A549 treated with Mapracorat at 1 μM for 4 hours (cell line): ENCODE data around the gene TRAF4. TPM values are rescaled to one million over a fixed set of nuclear protein-coding genes. Genes with fewer than 3 reads are reported as not detected.

Source experiments
- total RNA-seq: library from RNA; stranded (reverse); fragments of 200-300 nt; extraction: Qiagen RNA extraction; gene quantifications from 5 replicates; pipeline ENCODE4 v1.2.3, GENCODE V29; 2022

Gene TRAF4, protein sequence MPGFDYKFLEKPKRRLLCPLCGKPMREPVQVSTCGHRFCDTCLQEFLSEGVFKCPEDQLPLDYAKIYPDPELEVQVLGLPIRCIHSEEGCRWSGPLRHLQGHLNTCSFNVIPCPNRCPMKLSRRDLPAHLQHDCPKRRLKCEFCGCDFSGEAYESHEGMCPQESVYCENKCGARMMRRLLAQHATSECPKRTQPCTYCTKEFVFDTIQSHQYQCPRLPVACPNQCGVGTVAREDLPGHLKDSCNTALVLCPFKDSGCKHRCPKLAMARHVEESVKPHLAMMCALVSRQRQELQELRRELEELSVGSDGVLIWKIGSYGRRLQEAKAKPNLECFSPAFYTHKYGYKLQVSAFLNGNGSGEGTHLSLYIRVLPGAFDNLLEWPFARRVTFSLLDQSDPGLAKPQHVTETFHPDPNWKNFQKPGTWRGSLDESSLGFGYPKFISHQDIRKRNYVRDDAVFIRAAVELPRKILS
- 59.0 to 90.5 TPM (median 85.4 TPM) in 5 replicates for total RNA-seq

GRCh38 chr17:28743243-28744103, at the start of gene TRAF4:
TRAF4 (plus strand) TSS chr17:28744011; CDS start chr17:28744113, 102 bp downstream.

DNA sequence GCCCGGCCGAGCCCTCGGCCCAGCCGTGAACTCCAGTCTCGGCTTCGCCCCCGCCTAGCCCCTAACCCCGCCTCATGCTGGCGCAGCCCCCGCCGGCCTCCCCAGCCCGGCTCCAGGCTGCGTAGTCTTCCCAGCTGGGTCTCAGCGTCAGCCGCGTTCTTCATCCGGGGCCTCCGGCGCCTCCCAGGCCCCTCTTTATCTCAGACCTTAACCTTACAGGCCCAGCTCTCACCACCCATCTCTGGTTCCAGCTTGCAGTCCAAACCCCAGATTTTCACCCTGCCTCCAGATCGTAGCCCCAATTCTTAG, 32.1 kb upstream of the TRAF4 start, which contains the start of gene PROCA1:
TSS of gene PROCA1 (minus strand) at position 166 of the 309 bp plus-strand sequence. CDS start 228 bp downstream, outside the sequence.

DNA sequence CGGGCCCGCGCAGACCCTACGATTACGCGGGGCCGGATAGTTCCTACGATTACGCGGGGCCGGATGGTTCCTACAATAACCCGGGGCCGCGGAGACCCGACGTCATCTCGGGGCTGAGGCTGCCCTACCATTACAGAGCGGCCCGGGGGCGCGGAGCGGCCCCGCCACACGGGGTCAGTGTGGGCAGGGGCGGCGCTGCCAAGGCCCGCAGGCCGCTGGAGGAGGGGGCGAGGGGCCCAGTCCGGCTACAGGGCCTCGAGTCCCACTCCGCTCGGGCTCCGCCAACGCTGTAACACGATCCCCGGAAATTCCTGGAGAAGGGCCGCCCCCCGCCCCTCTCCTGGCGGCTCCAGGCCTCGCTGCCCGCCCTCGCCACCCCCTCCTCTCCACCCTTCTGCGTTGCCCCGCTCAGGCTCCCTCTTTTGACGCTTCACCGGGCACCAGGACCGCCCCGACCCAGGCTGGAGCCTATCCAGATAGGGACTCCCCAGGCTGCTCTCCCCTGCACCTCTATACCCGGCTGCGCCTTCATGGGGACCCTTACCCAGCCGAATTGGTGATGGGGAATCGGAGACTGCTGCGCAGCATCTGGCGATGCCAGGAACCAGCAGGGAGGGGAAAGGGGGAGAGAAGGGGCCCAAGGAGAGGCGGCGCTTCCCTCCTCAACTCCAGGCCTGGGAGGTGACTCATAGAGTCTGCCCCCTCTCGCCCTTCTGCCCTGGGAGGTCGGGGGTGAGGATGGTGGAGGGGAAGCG, 26.1 kb upstream of the TRAF4 start, which contains the start of gene RAB34:
TSS of gene RAB34 (minus strand) at position 291 of the 755 bp plus-strand sequence. CDS start 602 bp downstream, outside the sequence.

DNA sequence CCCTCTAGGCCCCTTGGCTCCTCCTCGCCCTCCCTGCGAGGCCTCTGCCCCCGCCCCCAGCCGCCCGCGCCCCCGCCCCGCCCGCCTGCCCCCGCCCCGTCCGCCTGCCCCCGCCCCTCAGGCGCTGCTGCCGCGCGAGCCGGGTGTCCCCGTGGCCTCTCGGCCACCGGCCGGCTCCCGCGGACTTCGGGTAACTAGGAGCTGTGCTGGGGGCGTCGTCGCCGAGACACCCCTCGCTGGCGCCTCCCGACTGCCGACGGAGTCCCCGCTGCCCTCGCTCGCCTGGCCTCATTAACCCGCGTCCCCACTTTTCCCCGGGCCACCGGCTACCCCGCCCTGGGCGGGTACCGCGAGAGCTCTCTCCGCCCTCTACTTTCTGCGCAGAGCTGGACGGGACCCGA, 17.6 kb upstream of the TRAF4 start, which contains the start of gene TLCD1:
TSS of gene TLCD1 (minus strand) at position 8 of the 401 bp plus-strand sequence. CDS start 136 bp downstream, outside the sequence.

GRCh38 chr17:28728364-28729200, 15.2 kb upstream of the TRAF4 start, which contains the start of gene NEK8:
NEK8 (plus strand) TSS chr17:28728788; CDS start chr17:28728814, 26 bp downstream.

Other genes starting within 250 kb of the TRAF4 start
- 0.04 to 0.08 TPM (median 0.06 TPM) in 3 of 5 replicates, not detected in the others for gene FOXN1, start 237.7 kb upstream of the TRAF4 start, total RNA-seq
- 24.1 to 32.8 TPM (median 30.7 TPM) in 5 replicates for gene UNC119, start 191.4 kb upstream of the TRAF4 start, total RNA-seq
- gene PIGS, start 172.5 kb upstream of the TRAF4 start, total RNA-seq, result 54.1 to 62.3 TPM (median 59.6 TPM) in 5 replicates
- 1.6 to 2.4 TPM (median 2.1 TPM) in 5 replicates for gene ALDOC, start 167.1 kb upstream of the TRAF4 start, total RNA-seq
- gene SPAG5, start 145.0 kb upstream of the TRAF4 start, total RNA-seq, result 73.4 to 82.5 TPM (median 76.4 TPM) in 5 replicates
- 2.5 to 5.1 TPM (median 4.1 TPM) in 5 replicates for gene RSKR, start 129.8 kb upstream of the TRAF4 start, total RNA-seq
- 52.1 to 72.8 TPM (median 58.9 TPM) in 5 replicates for gene BLTP2, start 98.9 kb upstream of the TRAF4 start, total RNA-seq
- gene SDF2, start 82.1 kb upstream of the TRAF4 start, total RNA-seq, result 76.6 to 84.1 TPM (median 79.5 TPM) in 5 replicates
- 63.2 to 74.0 TPM (median 72.8 TPM) in 5 replicates for gene SUPT6H, start 81.8 kb upstream of the TRAF4 start, total RNA-seq
- 0.94 to 1.5 TPM (median 1.3 TPM) in 5 replicates for gene PROCA1, start 32.1 kb upstream of the TRAF4 start, total RNA-seq
- gene RAB34, start 26.1 kb upstream of the TRAF4 start, total RNA-seq, result 206 to 245 TPM (median 234 TPM) in 5 replicates
- gene RPL23A, start 24.0 kb upstream of the TRAF4 start, total RNA-seq, result 2,043 to 2,209 TPM (median 2,092 TPM) in 5 replicates
- 34.3 to 51.2 TPM (median 45.0 TPM) in 5 replicates for gene TLCD1, start 17.8 kb upstream of the TRAF4 start, total RNA-seq
- 3.1 to 5.0 TPM (median 4.1 TPM) in 5 replicates for gene NEK8, start 15.2 kb upstream of the TRAF4 start, total RNA-seq
- 35.0 to 42.5 TPM (median 38.8 TPM) in 5 replicates for gene FAM222B, start 98.8 kb downstream of the TRAF4 start, total RNA-seq
- gene ERAL1, start 111.0 kb downstream of the TRAF4 start, total RNA-seq, result 69.4 to 88.1 TPM (median 83.9 TPM) in 5 replicates
- gene FLOT2, start 153.7 kb downstream of the TRAF4 start, total RNA-seq, result 75.7 to 87.8 TPM (median 85.9 TPM) in 5 replicates
- gene DHRS13, start 159.1 kb downstream of the TRAF4 start, total RNA-seq, result 5.3 to 7.1 TPM (median 6.2 TPM) in 5 replicates
- 27.2 to 32.6 TPM (median 29.3 TPM) in 5 replicates for gene PHF12, start 207.5 kb downstream of the TRAF4 start, total RNA-seq